ENCODE measurements around the gene SDC1. TPM values are rescaled to one million over a fixed set of nuclear protein-coding genes. Genes with fewer than 3 reads are reported as not detected.
"Not testable (repeated sequence)": the region's sequence is repeated elsewhere in the genome, so short reads cannot be mapped to it uniquely, and the experiment has no call there.

The SDC1 gene
- total RNA-seq, 1 donor from 2014 or later: 0.59 TPM

DNA sequence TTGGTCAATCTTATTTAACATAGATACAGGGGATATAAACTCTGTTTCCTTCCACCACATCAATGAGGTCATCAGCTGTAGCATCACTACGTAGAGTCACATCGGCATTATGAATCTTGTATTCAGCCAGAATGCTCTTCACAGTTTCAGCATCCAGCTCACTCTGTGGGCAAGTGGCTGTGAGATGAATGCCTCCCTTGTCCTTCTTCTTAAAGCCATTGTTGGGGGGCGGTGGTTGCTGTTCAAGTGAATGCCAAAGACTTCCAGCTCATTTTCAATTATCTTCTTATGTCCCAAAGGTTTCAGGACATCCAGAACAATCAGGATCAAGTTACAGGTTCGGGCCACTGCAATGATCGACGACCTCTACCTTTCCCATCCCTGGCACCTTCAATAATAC, 15.4 kb upstream of the SDC1 start:
- not testable (repeated sequence) for H3K9me3 Mint-ChIP-seq; H3K4me1 Mint-ChIP-seq (ENCODE audit: low read depth); H3K4me3 Mint-ChIP-seq (ENCODE audit: low read depth); H3K27ac Mint-ChIP-seq; DNase-seq (ENCODE audit: low spot score); H3K36me3 Mint-ChIP-seq (ENCODE audit: low read depth)
- H3K27me3 Mint-ChIP-seq (ENCODE audit: low read depth): peaks cover 22% of the 10 kb centered on the region
- intact Hi-C loops (cut with micrococcal nuclease): loop anchor here (5.0 kb wide), 1 partner anchor 182 kb away; no protein-coding TSS in a partner anchor

- intact Hi-C loops (cut with micrococcal nuclease): no loop called here
- H3K27ac Mint-ChIP-seq: no peak overlapping the region
- H3K4me3 Mint-ChIP-seq (ENCODE audit: low read depth): no peak overlapping the region
- no peaks in the 10 kb centered on the region for H3K9me3 Mint-ChIP-seq
- no peak for DNase-seq (ENCODE audit: low spot score)
- no peaks in the 10 kb centered on the region for H3K4me1 Mint-ChIP-seq (ENCODE audit: low read depth)
- H3K27me3 Mint-ChIP-seq (ENCODE audit: low read depth): peaks cover 23% of the 10 kb centered on the region
- H3K36me3 Mint-ChIP-seq (ENCODE audit: low read depth): no peaks in the 10 kb centered on the region
These were observed 11.6 kb upstream of the SDC1 start for GRCh38 chr2:20236496-20236895.

- DNase-seq (ENCODE audit: low spot score): no peak
- H3K9me3 Mint-ChIP-seq: no peaks in the 10 kb centered on the region
- H3K27me3 Mint-ChIP-seq (ENCODE audit: low read depth): peaks cover 28% of the 10 kb centered on the region
- H3K36me3 Mint-ChIP-seq (ENCODE audit: low read depth): no peaks in the 10 kb centered on the region
- no peaks in the 10 kb centered on the region for H3K4me1 Mint-ChIP-seq (ENCODE audit: low read depth)
- no peak overlapping the region for H3K4me3 Mint-ChIP-seq (ENCODE audit: low read depth)
- intact Hi-C loops (cut with micrococcal nuclease): no loop called here
- H3K27ac Mint-ChIP-seq: no peak overlapping the region
These were observed 10.8 kb upstream of the SDC1 start for GRCh38 chr2:20235655-20236305.

DNA sequence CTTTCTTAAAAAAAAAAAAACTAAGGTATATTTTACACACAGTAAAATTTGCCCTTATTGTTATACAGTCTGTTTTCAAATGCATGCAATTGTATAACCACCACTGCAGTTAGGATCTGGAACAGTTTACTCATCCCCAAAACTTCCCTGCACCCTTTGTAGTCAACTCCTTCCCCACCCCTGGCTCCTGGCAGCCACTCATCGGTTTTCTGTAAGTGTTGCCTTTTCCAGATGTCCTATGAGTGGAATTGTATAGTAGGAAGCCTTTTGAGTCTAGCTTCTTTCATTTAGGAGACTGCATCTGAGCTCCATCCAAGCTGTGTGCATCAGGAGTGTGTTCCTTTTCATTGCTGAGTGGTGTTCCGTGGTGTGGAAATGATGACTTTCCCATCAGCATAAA, 9.7 kb upstream of the SDC1 start:
- DNase-seq (ENCODE audit: low spot score); H3K27ac Mint-ChIP-seq; H3K9me3 Mint-ChIP-seq; H3K36me3 Mint-ChIP-seq (ENCODE audit: low read depth); intact Hi-C loops (cut with micrococcal nuclease); H3K4me1 Mint-ChIP-seq (ENCODE audit: low read depth); H3K4me3 Mint-ChIP-seq (ENCODE audit: low read depth): not testable (repeated sequence)
- peaks cover 34% of the 10 kb centered on the region for H3K27me3 Mint-ChIP-seq (ENCODE audit: low read depth)

DNA sequence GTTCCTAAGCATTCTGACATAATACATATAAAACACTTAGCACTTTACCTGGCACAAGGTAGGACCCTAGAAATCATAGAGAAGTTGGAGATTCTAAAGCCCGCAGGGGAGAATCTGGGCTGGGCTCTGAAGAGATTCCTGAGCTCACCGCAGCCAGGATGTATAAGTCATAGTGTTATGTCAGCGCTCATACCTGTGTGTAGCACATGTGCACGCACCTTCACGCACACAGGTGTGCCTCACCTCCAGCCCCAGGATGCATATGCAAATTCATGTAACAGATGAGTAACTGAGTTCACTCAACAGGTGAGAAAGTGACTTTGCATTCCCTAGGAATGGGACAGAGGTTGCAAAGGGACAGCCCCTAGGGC, 7.9 kb upstream of the SDC1 start:
- no peaks in the 10 kb centered on the region for H3K9me3 Mint-ChIP-seq

DNA sequence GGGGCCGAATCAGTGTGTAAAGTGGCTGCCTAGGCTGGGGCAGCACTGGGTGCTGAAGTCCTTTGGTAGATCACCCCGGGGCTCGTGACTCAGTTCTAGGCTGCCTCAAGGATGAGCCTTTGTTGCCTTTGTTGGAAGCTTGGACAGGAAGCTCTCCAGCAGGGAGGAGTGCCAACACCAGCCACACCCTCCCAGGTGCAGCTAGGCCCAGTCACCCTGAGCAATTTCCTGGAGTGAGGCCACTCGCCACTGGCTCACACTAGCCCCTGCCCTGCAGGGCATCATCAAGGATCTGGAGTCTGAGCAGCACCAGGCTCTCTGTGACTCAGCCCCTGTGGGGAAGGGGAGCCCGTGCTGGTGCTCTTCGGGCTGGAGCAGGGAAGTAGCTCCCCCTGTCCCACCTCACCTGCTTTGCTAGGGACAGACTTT, 6.7 kb upstream of the SDC1 start:
- H3K4me3 Mint-ChIP-seq (ENCODE audit: low read depth): no peak overlapping the region
- DNase-seq (ENCODE audit: low spot score): no peak
- H3K9me3 Mint-ChIP-seq: no peaks in the 10 kb centered on the region

More for the DNA sequence above, 7.9 kb upstream of the SDC1 start:
- Mint-ChIP-seq H3K4me3 (ENCODE audit: low read depth) (no peak overlapping the region), H3K36me3 (ENCODE audit: low read depth) (no peaks in the 10 kb centered on the region), H3K4me1 (ENCODE audit: low read depth) (no peaks in the 10 kb centered on the region), H3K27ac (no peak overlapping the region), H3K27me3 (ENCODE audit: low read depth) (peaks cover 36% of the 10 kb centered on the region)
- intact Hi-C loops (cut with micrococcal nuclease): no loop called here
- DNase-seq (ENCODE audit: low spot score): no peak

GRCh38 chr2:20231159-20231558, 6.2 kb upstream of the SDC1 start:
- H3K36me3 Mint-ChIP-seq (ENCODE audit: low read depth): no peaks in the 10 kb centered on the region
- no peak for DNase-seq (ENCODE audit: low spot score)
- no peak overlapping the region for H3K4me3 Mint-ChIP-seq (ENCODE audit: low read depth)
- H3K9me3 Mint-ChIP-seq: no peaks in the 10 kb centered on the region
- no peak overlapping the region for H3K27ac Mint-ChIP-seq
- H3K27me3 Mint-ChIP-seq (ENCODE audit: low read depth): peaks cover 32% of the 10 kb centered on the region
- intact Hi-C loops (cut with micrococcal nuclease): no loop called here
- no peaks in the 10 kb centered on the region for H3K4me1 Mint-ChIP-seq (ENCODE audit: low read depth)

More for the DNA sequence above, 6.7 kb upstream of the SDC1 start:
- no peaks in the 10 kb centered on the region for H3K4me1 Mint-ChIP-seq (ENCODE audit: low read depth)
- no peaks in the 10 kb centered on the region for H3K36me3 Mint-ChIP-seq (ENCODE audit: low read depth)
- intact Hi-C loops (cut with micrococcal nuclease): no loop called here
- peaks cover 32% of the 10 kb centered on the region for H3K27me3 Mint-ChIP-seq (ENCODE audit: low read depth)
- H3K27ac Mint-ChIP-seq: no peak overlapping the region

DNA sequence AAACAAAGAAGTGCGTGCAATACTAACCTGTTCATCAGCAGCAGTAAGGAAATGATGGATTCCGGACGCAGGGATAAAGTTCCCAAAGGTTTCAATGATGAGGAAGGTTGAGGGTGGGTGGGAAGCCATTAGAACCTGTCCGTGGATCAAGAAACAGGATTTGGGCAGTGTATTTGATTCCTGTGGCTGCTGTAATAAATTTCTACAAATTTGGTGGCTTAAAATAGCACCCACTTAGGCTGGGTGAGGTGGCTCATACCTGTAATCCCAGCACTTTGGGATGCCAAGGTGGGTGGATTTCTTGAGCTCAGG, 5.1 kb upstream of the SDC1 start:
- Mint-ChIP-seq H3K4me1 (ENCODE audit: low read depth) (peaks cover 4% of the 10 kb centered on the region), H3K9me3 (no peaks in the 10 kb centered on the region), H3K27ac (no peak overlapping the region), H3K36me3 (ENCODE audit: low read depth) (no peaks in the 10 kb centered on the region), H3K4me3 (ENCODE audit: low read depth) (no peak overlapping the region), H3K27me3 (ENCODE audit: low read depth) (peaks cover 41% of the 10 kb centered on the region)
- intact Hi-C loops (cut with micrococcal nuclease): no loop called here
- DNase-seq (ENCODE audit: low spot score): no peak

DNA sequence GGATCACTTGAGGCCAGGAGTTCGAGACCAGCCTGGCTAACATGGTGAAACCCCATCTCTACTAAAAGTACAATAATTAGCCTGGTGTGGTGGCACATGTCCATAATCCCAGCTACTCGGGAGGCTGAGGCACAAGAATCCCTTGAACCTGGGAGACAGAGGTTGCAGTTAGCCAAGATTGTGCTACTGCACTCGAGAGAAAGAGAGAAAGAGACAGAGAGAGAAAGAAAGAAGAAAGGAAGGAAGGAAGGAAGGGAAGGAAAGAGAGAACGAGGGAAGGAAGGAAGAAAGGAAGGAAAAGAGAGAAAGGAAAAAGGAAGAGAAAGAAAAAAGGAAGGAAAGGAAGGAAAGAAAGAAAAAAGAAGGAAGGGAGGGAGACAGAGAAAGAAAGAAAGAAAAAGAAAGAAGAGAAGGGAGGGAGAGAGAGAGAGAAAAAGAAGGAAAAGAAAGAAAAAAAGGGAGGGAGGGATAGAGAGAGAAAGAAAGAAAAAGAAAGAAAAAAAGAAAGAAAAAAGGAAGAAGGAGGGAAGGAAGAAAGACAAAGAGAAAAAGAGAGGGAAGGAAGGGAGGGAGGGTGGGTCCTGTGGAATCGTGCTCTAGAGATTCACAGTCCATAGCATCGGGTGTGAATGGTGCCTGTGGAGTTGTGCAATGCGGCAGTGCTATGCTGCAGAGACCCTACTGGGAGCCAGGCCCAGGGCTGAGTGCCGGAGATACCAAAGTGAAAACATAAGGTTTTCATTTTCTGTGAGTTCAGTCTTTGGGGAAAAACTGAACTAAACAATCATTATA, 4.6 kb upstream of the SDC1 start:
- Mint-ChIP-seq H3K27me3 (ENCODE audit: low read depth) (peaks cover 41% of the 10 kb centered on the region), H3K9me3 (no peaks in the 10 kb centered on the region), H3K27ac (no peak overlapping the region), H3K36me3 (ENCODE audit: low read depth) (no peaks in the 10 kb centered on the region), H3K4me1 (ENCODE audit: low read depth) (peaks cover 4% of the 10 kb centered on the region), H3K4me3 (ENCODE audit: low read depth) (no peak overlapping the region)
- intact Hi-C loops (cut with micrococcal nuclease): loop anchor here (10.0 kb wide), 1 partner anchor 95 kb away; no protein-coding TSS in a partner anchor
- DNase-seq (ENCODE audit: low spot score): no peak

DNA sequence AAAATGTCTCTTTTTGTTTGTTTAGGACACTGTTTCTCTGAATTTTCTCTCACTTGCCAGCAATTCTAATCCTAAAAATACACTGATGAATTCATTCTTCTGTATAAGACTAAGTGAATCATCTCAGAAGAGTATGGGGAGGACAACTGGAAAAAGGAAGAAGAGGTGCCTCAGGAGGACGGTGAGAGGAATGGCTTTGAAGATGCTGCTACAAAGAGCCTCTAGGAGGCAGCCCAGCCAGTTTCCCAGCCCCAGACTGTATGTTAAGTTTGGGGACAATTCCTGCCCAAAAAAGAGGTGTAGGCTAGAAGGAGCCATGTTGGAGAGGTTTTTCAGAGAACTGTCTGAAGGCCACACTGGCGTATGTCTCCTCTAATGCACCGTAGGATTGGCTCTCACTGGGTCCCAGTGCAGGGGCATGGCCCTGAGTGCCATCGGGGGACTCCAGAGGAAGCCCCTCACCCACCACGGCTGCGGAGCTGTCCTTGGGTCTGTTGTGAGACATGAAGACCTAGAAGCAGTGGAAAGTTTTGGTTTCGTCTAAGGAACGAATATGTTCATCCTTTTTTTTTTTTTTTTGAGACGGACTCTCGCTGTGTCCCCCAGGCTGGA, 3.1 kb upstream of the SDC1 start:
- no peak overlapping the region for H3K27ac Mint-ChIP-seq
- no peaks in the 10 kb centered on the region for H3K36me3 Mint-ChIP-seq (ENCODE audit: low read depth)
- H3K9me3 Mint-ChIP-seq: no peaks in the 10 kb centered on the region
- H3K27me3 Mint-ChIP-seq (ENCODE audit: low read depth): peaks cover 41% of the 10 kb centered on the region
- intact Hi-C loops (cut with micrococcal nuclease): loop anchor here (10.0 kb wide), 1 partner anchor 93 kb away; no protein-coding TSS in a partner anchor
- peaks cover 4% of the 10 kb centered on the region for H3K4me1 Mint-ChIP-seq (ENCODE audit: low read depth)
- H3K4me3 Mint-ChIP-seq (ENCODE audit: low read depth): no peak overlapping the region
- no peak for DNase-seq (ENCODE audit: low spot score)

DNA sequence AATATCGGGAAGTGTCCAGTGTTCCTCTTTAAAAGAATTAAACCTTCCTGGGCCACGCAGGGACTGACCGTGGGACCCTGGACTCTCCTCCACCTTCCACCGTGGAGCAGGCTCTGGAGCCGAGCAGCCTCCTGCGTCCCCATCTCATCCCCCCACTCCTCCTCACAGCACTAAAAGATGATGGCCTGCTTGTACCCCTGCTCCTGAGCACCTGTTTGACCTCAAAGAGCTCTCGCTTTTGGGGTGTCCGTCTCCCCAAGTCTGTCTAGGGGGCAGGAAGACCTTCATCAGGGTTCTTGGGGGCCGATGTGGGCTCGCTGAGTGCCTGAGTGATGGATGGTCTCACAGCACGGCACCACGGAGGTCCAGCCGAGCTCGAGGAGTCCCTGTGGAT, 1.2 kb upstream of the SDC1 start:
- peaks cover 4% of the 10 kb centered on the region for H3K4me1 Mint-ChIP-seq (ENCODE audit: low read depth)
- no peak overlapping the region for H3K27ac Mint-ChIP-seq
- peaks cover 56% of the 10 kb centered on the region for H3K27me3 Mint-ChIP-seq (ENCODE audit: low read depth)
- H3K9me3 Mint-ChIP-seq: no peaks in the 10 kb centered on the region
- intact Hi-C loops (cut with micrococcal nuclease): loop anchor here (10.0 kb wide), 1 partner anchor 91 kb away; no protein-coding TSS in a partner anchor
- H3K4me3 Mint-ChIP-seq (ENCODE audit: low read depth): peak overlapping the region; percentile 38
- DNase-seq (ENCODE audit: low spot score): no peak
- no peaks in the 10 kb centered on the region for H3K36me3 Mint-ChIP-seq (ENCODE audit: low read depth)

GRCh38 chr2:20225294-20226151, 593 bp upstream of the SDC1 start:
- Mint-ChIP-seq H3K4me1 (ENCODE audit: low read depth) (peaks cover 4% of the 10 kb centered on the region), H3K9me3 (no peaks in the 10 kb centered on the region), H3K27ac (no peak overlapping the region), H3K4me3 (ENCODE audit: low read depth) (peak overlapping the region; percentile 64), H3K36me3 (ENCODE audit: low read depth) (no peaks in the 10 kb centered on the region), H3K27me3 (ENCODE audit: low read depth) (peaks cover 57% of the 10 kb centered on the region)
- intact Hi-C loops (cut with micrococcal nuclease): loop anchor here (10.0 kb wide), 1 partner anchor 91 kb away; no protein-coding TSS in a partner anchor
- DNase-seq (ENCODE audit: low spot score): peak; percentile 28

Measured in activated T-helper 2 cell treated with anti-CD3 and anti-CD28 coated beads, Interferon-gamma antibody, Interleukin-2, Interleukin-4, amounts not matched to agents 10 μg/mL and 5 μg/mL and 100 μg/mL, durations not matched to agents 14 hours and 24 hours and 36 hours (primary cell).